ENCODE results near the gene ATG4A.

Gene ATG4A

DNA sequence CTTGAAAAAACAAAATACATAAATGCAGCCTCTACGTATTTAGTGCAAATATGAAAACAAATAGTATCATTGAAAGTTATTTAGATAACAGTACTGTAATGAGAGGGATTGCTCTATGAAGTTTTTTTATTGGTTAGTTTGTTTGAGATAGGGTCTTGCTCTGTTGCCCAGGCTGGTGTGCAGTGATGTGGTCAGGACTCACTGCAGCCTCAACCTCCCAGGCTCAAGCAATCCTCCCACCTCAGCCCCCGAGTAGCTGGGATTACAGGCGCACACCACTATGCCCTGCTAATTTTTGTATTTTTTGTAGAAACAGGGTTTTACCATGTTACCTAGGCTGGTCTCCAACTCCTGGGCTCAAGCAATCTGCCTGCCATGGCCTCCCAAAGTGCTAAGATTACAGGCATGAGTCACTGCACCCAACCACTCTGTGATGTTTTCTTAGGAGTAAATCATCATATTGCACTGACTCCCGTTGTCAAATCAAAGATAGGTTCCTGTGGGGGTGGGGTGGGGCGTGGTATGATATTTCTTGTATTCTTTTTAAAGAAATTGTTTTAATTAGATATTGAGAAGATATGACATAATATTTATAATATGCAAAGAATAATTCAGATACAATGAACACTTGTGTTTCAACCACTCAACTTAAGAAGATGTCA, 75.8 kb downstream of the ATG4A start:
- in situ Hi-C loops (cut with MboI; ENCODE audit: low sequenced_read_pairs): no loop called here

DNA sequence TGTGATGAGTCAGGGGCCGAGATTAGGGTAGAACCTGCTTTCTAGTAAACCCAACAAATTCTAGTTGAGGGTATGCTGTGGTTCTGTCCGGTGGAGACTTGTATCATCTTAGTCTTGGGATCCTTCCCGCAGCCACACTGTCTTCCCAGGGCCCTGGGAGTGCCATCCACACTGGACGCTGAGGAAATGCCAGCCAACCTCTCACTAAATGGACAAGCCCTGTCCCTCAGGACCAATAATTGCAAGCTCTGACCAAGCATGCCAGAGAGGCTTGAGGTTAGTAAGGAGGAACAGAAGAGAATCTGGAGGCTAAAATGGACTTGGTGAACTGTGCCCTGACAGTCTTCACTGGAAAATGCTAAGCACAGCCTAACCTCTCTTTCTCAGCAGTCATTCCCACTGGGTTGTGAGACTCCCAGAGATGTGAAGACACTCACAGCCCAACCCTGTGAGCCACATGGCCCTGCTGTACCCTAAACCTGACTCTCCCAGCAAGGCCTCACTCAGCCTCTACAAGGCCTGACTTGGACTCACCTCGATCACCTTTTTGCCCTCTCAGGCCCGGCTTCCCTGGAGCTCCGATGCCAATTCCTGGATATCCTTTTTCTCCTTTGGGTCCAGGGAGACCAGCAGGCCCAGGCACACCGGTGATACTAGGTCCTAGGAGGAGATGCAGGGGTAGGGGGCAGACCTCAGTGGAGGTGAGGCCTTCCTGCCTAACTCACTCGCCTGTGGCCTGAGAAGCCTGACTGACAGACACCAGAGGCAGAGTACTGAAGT, 77.6 kb downstream of the ATG4A start:
- in situ Hi-C loops (cut with MboI; ENCODE audit: low sequenced_read_pairs): no loop called here

DNA sequence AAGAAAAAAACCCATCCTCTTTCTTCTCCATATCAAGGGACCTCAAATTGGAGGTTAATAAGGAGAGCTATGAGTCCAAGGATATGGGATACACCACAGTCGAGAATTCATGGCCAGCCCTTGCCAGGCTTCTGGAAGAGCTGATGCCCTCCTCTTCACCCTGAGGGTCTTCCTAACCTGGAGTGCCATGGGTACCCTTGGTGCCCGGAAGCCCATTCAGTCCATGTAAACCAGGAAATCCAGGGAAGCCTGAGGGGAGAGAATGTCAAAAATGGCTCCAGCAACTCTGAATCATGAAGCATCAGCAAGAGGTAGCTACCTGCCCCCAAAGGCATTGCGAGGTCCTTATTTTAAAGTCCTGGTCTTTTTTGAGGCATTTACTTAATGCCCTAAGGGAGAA, 78.2 kb downstream of the ATG4A start:
- in situ Hi-C loops (cut with MboI; ENCODE audit: low sequenced_read_pairs): no loop called here

DNA sequence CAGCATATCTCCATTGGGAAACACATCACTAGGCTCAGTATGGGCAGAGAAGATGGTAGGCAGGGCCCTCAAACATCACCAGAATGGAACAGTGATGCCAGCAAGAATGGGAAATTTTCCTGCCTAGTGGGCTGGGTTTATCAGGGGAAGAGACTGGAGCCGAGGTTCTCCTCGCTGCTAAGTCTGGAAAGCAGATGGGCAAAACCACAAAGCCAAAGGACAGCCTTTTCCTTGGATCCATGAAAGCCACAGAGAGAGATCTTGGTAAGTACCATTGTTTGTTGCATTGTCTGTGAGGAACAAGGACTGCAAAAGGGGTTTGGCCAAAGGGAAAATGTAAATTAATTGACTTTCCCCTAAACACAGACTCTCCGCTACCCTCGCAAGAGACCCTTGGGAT, 80.1 kb downstream of the ATG4A start:
- in situ Hi-C loops (cut with MboI; ENCODE audit: low sequenced_read_pairs): no loop called here

DNA sequence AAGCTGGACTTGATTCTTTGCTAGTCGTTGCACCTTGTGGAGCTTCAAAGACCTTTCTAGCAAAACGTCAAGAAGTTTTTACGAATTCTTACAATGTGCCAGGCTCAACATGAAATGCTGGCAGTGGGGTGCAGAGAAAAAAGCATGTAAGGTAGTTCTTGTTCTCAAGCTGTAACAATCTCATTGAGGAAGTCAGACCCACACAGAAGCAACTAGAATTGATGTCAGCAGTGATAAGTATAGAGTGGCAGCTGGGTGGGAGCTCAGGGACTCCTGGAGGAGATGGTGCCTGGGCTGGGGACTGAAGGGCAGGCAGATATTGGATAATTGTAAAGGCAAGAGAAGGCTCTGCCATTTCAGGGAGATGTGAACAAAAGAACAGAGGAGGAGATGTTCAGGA, 82.3 kb downstream of the ATG4A start:
- in situ Hi-C loops (cut with MboI; ENCODE audit: low sequenced_read_pairs): no loop called here

DNA sequence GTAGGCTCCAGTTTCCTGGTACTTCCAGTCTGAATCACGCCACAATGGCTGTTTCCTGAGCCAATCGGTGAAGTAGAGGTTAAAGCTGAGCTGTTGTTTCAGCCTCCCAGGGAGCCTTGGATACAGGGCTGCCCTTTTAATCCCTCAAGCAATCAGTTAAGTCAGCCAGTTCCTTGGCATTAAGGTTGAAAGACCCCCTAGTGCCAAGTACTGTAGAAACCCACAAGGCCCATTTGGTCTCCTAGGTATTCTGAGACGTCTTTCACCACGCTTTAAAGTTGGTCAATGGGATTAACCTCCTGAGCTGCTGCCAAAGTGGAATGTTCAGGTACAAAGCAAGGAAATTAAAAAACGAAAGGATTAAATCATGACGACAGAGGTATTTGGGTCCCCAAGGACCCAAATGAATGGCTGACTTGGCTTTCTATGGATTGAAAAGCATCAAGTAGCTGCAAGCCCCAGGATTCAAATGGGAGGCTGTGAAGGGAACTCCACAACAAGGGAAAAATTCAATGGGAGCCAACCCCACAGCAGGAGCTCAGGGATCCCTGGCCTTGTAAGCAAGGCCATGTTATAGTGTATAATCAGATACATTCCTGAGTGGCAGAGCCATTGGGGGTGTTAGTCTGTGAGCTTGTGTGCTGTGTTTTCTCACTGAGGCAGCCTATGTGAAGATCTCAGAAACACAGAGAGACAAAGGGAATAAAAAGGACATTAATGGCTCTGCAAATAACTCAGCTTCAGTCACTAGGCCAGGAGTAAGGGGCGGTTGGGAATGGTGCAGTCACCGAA, 86.0 kb downstream of the ATG4A start:
- in situ Hi-C loops (cut with MboI; ENCODE audit: low sequenced_read_pairs): no loop called here

DNA sequence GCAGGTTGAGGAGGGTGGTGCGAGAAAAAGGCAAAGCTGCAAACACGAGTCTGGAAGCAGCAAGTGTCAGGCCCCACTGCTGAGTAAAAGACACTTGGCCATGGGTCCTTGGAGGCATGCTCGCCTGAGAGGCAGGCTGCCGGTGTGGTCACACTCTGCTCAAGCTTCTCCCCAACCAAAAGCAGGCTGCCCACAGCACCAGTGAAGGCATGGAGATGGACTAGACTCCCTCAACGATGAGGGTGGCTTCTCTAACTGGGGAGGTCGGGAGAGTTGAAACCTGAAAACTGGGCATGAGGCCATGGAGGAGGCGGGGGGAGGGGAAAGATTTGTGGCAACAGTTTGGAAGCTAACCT, 86.5 kb downstream of the ATG4A start:
- in situ Hi-C loops (cut with MboI; ENCODE audit: low sequenced_read_pairs): no loop called here

DNA sequence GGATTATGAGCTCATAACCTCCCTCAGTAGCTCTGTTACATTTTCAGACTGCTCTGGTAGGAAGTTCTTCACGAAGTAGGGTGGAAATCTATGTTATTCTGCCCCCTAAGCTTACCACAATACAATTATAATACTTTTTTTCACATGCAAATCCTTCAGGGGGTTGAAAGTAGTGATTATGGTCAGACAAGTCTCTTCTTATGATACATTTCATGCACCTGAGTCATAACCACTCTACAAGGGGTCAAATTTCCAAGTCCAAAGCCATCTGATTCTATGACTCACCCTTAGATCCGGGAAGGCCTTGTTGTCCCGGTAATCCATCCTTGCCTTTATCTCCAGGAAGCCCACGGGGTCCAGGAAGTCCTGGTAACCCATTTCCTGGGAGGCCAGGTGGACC, 95.2 kb downstream of the ATG4A start:
- in situ Hi-C loops (cut with MboI; ENCODE audit: low sequenced_read_pairs): no loop called here

DNA sequence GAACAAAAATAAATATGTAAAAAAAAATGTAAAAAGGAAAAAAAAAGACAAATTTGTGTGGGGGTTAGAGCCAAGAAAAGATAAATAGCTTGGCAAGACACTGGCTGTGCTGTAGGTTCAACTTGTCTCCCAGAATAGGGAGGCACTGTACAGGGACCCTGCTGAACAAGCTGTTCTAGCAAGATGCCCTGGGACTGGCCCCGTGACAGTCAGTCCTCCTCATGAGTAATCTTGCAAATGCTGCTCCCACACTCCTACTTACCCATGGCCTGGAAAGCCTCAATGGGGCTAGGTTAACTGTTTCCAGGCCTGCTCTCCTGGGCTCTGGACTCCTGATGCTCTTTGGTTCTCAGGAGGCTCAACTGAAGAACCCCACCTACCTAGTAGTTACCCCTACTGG, 106.8 kb downstream of the ATG4A start:
- in situ Hi-C loops (cut with MboI; ENCODE audit: low sequenced_read_pairs): no loop called here

DNA sequence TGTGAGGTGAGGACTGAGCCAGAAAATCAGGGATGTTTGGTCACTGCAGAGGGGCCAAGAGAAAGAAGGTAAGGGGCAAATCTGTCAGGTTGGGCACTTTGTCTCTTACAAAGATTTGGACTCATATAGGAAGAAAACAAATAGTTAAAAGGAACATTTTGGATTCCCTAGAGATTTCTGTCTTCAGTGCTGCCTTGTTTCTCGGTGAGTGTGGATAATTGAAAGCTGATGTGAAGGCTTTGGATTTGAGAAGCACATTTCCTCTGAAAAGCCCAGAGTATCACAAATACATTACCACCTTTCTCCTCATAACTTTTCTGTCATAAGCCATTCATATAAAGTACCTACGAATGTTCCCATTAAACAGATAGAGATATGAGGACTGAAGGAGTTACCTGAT, 107.5 kb downstream of the ATG4A start:
- in situ Hi-C loops (cut with MboI; ENCODE audit: low sequenced_read_pairs): no loop called here

DNA sequence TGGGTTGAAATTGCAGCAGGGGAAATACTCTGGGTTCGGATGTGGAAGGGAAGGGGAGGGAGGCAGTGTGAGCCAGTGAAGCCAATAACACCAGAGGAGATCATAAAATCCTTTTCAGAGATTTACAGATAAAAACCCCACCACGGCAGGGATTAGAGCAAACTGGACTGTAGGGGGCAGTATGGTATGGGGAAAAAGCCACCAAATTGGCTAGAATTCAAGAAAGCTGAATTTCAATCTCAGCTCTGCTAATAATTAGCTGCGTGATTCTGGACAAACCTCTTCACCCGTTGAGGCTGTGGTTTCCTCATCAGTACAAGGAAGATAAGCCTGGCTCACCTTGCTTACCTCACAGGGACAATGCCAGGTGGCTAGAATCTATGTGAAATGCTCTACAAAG, 108.1 kb downstream of the ATG4A start:
- in situ Hi-C loops (cut with MboI; ENCODE audit: low sequenced_read_pairs): no loop called here

DNA sequence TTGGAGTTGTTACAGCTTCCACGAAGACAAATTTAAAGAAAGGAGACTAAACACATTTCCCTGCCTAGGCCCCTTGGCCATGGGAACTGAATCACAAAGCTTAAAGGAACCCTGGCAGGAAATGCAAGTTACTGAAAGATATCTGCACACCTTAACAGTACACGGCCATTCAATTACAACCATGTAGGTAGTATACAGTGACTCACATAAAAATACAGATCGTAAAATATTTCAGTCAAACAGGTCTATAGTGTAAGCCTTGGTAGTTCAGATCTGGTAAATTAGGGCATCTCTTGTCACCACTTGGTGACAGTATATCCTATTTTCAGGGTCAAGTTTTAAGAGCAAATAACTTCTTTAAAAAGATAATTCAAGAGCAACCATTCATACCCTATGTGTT, 112.0 kb downstream of the ATG4A start:
- in situ Hi-C loops (cut with MboI; ENCODE audit: low sequenced_read_pairs): no loop called here
